GM12875 (cell line): ENCODE data around the gene JPH2.

ENCODE experiments used
- H3K4me3 ChIP-seq: one replicate; pipeline ENCODE4 v1.5.1; 2011; ENCODE audit warnings: low read depth, low read length, control low read depth
- TF ChIP-seq, protein P1 (sequence below): IDR thresholded peaks from 2 replicates; pipeline ENCODE4 v1.5.1; 2011; ENCODE audit warnings: low read depth, mild to moderate bottlenecking, control low read depth, inconsistent platforms, low read length, moderate library complexity, borderline replicate concordance; ENCODE audit not compliant: insufficient read depth

JPH2 gene

DNA sequence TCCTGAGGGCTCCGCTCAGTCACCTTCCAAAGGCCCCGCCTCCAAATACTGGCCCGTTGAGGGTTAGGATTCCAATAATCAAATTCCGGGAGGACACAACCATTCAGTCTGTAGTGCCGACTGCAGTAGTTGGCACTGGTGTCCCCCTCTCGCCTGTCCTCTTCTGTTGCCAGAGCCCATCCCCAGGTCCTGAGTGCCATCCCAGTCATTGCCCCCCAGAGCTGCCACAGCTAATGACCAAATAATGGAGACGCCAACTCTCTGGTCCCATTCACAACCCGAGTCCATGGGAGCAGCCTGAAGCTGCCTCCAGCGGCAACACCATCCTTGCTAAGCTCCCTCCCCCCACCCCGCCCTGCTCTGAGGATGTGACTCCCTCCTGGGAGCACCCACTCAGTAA is 115.9 kb downstream of the JPH2 start:
- TF ChIP-seq, protein P1, sequence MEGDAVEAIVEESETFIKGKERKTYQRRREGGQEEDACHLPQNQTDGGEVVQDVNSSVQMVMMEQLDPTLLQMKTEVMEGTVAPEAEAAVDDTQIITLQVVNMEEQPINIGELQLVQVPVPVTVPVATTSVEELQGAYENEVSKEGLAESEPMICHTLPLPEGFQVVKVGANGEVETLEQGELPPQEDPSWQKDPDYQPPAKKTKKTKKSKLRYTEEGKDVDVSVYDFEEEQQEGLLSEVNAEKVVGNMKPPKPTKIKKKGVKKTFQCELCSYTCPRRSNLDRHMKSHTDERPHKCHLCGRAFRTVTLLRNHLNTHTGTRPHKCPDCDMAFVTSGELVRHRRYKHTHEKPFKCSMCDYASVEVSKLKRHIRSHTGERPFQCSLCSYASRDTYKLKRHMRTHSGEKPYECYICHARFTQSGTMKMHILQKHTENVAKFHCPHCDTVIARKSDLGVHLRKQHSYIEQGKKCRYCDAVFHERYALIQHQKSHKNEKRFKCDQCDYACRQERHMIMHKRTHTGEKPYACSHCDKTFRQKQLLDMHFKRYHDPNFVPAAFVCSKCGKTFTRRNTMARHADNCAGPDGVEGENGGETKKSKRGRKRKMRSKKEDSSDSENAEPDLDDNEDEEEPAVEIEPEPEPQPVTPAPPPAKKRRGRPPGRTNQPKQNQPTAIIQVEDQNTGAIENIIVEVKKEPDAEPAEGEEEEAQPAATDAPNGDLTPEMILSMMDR = no peak
- no peak overlapping the region for H3K4me3 ChIP-seq

DNA sequence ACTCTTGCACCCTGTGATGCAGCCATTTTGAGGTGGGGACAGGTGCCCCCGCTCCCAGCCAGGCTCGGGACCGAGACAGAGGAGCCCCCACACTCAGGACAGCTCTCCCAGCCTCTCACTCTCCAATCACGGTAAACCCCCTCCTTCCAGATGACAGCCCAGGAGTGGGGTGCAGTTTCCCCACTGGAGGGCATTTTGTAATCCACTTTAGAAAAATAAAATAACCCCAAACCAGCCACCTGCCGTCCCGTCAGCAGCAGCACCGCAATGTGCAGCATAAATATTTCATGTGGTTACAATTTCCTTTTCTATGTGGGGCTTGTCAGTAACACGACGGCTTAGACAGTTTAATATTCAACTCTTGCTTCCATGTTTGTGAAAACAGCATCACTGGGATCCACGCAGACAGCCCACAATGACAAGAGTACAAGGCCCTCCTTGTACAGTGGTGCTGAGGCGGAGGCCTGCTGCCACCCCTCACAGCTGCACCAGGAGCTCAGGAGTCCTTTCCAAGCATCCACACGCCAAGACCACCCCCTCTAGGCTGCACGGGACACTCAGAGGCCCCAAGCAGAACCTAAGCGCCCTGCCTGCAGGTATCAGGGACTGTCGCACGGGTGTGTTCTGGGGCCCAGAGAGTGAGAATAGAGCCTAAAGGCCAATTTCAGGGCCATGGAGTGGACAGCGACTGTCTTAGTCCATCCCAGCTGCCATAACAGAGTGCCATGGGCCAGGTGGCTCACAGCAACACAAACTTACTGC is 116.7 kb downstream of the JPH2 start:
- no peak overlapping the region for H3K4me3 ChIP-seq
- TF ChIP-seq, protein P1 = no peak

DNA sequence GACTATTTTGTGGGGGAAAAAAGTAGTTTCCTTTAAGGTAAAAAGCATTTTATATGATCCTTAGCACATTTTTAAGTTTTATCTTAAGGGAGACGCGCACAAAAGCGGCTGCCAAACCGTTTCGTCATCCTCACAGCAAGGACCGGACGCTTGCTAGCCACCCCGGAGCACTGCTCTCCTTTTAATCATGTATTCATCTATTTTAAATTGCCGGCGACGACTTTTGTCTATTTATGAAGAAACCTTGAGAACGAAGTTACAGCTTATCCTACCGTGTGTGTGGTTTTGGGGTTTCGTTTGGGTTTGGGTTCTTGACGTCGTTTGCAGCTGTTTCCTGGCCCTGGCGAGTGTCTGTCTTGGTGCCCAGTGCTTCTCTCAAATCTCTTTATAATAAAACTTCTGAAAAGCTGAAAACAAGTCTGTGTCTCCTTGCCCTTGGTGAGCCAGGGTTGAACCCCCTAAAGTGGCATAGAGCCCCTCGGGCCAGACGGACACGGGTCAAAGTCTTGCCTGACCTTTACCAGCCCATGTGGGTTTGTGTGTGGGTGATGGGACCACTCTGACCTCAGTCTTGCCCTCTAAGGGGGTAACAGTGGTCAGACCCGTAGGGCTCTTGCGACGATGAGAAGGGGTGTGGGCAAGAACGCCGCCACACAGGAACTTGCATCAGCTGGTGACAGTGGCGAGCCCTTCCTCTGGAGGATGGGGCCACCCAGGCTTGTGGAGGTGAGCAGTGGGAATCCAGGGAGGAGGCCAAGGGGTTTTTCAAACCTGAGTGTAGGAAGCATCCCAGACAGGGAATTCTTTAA is 117.6 kb downstream of the JPH2 start:
- TF ChIP-seq, protein P1 = no peak
- H3K4me3 ChIP-seq = no peak overlapping the region

DNA sequence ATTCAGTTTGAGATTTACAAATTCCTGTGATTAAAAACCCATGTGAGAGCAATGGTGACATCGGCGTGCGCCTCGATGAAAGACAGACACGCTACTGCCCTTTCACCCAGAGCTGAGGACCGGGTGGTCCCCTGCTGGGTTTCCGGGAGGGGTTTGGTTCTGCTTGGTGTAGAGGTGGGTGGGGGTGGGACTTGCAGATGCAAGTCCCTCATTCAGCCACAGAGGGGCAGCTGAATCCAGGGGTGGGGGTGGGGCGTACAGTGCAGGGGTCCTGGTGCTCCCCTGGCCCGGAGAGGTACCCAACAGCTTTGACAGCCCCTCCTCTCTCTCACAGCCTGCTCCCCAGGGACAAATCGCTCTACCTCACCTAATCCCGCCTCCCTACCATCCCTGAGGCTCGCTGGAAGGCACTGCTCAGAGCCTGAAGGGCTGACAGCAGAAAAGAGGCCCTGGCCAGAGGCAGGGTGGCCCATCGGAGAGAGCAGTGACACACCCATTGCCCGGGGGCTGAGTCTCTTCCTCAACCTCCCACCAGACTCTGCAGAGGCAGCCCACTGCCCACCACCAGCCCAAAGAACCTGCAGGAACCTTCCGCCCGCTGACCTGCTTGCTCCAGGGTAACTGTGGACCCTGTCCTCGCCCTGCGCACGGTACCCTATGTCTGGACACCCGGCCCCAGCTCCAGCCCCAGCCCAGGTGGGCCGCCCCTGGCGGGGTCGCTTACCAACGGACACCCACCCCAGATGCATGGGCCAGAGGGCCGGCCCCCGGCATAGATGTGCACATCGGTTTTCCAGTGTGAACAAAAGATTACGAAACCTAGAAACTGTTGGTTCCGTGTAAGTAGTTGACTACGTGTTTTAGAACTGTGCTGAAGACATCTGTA is 118.4 kb downstream of the JPH2 start:
- TF ChIP-seq, protein P1 = no peak
- peak overlapping the region; percentile 18 for H3K4me3 ChIP-seq

DNA sequence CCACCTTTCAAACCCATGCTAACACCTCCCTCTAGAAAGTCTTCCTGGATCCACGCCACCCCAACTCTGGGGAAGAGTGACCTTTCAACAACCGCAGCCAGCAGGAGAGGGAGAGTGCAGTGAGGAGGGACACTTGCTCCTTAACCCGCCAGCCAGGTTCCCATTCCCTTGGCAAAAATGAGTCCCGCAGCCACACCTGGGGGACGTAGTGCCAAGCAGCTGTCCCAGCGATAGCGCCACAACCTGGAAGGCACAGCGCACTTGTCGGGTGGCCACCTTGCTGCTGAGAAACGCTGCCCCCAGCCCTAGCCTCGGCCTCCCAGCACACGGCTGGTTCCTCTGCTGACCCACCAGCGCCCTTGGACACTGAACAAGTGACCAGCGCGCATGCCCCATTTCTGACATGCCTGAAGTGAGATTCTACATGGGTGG is 119.3 kb downstream of the JPH2 start:
- TF ChIP-seq, protein P1 = no peak

DNA sequence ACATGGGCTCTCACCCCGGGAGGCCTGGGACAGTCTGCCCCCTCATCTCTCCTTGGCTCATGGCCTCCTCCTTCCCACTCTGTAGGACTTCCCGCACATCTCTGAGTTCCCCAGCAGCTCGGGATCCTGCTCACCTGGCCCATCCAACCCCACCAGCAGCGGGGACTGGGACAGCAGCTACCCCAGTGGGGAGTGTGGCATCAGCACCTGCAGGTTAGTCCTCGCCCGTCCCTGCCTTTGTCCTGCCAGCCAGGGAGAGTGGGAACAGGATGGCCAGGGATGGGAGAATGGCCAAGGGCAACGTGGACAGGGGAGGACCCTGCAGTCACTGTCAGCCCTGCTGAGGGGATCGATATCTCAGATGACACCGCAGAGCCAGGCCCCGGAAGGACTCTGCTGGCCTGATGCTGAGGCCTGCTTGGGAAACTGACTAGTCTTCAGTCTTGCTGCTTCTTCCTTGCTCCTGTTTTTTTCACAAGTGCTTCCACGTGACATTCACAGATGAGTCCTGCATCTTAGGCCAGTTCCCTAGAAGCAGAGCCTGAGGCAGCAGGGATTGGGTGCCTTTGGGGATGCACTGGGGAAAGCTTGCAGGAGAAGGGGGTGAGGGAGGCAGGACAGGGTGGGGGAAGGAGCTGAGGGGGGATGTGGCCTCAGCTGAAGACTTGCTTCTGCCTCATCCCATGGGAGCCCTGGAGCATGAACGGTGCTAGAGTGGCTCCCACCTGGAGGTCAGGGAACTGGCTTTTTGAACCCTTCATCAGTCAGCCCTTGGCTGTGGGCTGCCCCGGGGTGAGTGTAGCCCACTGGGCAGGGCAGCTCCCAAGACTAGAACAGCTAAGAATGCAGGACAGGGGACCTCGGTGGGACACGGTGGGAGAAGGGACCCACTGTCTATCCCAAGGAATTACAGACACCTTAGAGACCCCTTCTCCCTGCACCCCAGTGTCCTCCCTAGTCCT is 120.1 kb downstream of the JPH2 start:
- TF ChIP-seq, protein P1 = no peak
- H3K4me3 ChIP-seq = no peak overlapping the region

More for the DNA sequence above, 119.3 kb downstream of the JPH2 start:
- no peak overlapping the region for H3K4me3 ChIP-seq
